Neural cell (in vitro differentiated cells): ENCODE measurements around the gene RHEX.

Experiments
- CTCF ChIP-seq: fragments of 450-650 bp; IDR thresholded peaks from 2 replicates; pipeline ENCODE4 v1.5.1; 2014; ENCODE audit warnings: antibody characterized with exemption, mild to moderate bottlenecking, moderate library complexity; ENCODE audit not compliant: poor library complexity, severe bottlenecking
- SMC3 ChIP-seq: fragments of 450-650 bp; conservative IDR thresholded peaks from 2 replicates; pipeline ENCODE4 v1.6.1; 2014; ENCODE audit warnings: antibody characterized with exemption, mild to moderate bottlenecking, moderate library complexity; ENCODE audit not compliant: poor library complexity

GRCh38 chr1:206120406-206120805, 67.4 kb downstream of the RHEX start:
- TF ChIP-seq CTCF, result no peak
- no peak for TF ChIP-seq SMC3
